Activated CD8-positive, alpha-beta T cell treated with anti-CD3 and anti-CD28 coated beads for 36 hours (primary cell): Measurements from ENCODE around the gene WDR59. TPM values are rescaled to one million over a fixed set of nuclear protein-coding genes. Genes with fewer than 3 reads are reported as not detected.
"Not testable (repeated sequence)": the region's sequence is repeated elsewhere in the genome, so short reads cannot be mapped to it uniquely, and the experiment has no call there.

ENCODE experiments used
- ATAC-seq: fragments of 200-7000 bp; cut with Tn5 transposase; one replicate; pipeline ENCODE4 v1.10.0; 2021; ENCODE audit warnings: mild to moderate bottlenecking, moderate library complexity
- CTCF ChIA-PET: fragments of 350-600 bp; sonication (Branson Sonifier 250); formaldehyde crosslinking; loops from one replicate; lab custom pipeline; 2021; ENCODE audit warnings: antibody characterized with exemption; lab: Charles Lee
- POLR2A ChIA-PET: fragments of 350-600 bp; sonication (Branson Sonifier 250); formaldehyde crosslinking; loops from one replicate; lab custom pipeline; 2021; ENCODE audit warnings: antibody characterized with exemption; lab: Charles Lee
- DNase-seq: peaks from one replicate; pipeline ENCODE4 v3.0.0-alpha.2; 2020
- H3K27ac Mint-ChIP-seq: one replicate; pipeline ENCODE4 v1.8.0; 2021; ENCODE audit warnings: mild to moderate bottlenecking, mixed read lengths
- H3K27me3 Mint-ChIP-seq: one replicate; pipeline ENCODE4 v1.8.0; 2021; ENCODE audit warnings: mixed read lengths
- H3K36me3 Mint-ChIP-seq: one replicate; pipeline ENCODE4 v1.8.0; 2021; ENCODE audit warnings: low read depth, mixed read lengths
- H3K4me1 Mint-ChIP-seq: one replicate; pipeline ENCODE4 v1.8.0; 2021; ENCODE audit warnings: low read depth, mixed read lengths
- H3K4me3 Mint-ChIP-seq: one replicate; pipeline ENCODE4 v1.8.0; 2021; ENCODE audit warnings: mild to moderate bottlenecking, moderate library complexity, mixed read lengths
- H3K9me3 Mint-ChIP-seq: one replicate; pipeline ENCODE4 v1.8.0; 2021; ENCODE audit warnings: mixed read lengths
- CTCF ChIP-seq: fragments of 200-600 bp; IDR thresholded peaks from one replicate; pipeline ENCODE4 v1.8.0; 2022; ENCODE audit warnings: antibody characterized with exemption, mild to moderate bottlenecking
- intact Hi-C: fragments of 100-400 bp; cut with micrococcal nuclease; formaldehyde crosslinking; loops from one replicate; pipeline ENCODE4 v1.10.0; 2022
- total RNA-seq, 2 experiments: library from RNA; stranded (reverse); gene quantifications; one replicate each; pipeline ENCODE4 v1.2.3, GENCODE V29; 2021

Gene WDR59
- total RNA-seq, 2 experiments from 2014 or later: 59.1 to 68.1 TPM

- no peak overlapping the region for H3K27ac Mint-ChIP-seq
- intact Hi-C loops: no loop called here
Observed at GRCh38 chr16:74922150-74923138, 62.5 kb downstream of the WDR59 start.

GRCh38 chr16:74921051-74921450 is 63.9 kb downstream of the WDR59 start:
- no peak for TF ChIP-seq CTCF
- H3K4me1 Mint-ChIP-seq: no peaks in the 10 kb centered on the region
- ChIA-PET CTCF (no interaction called here), POLR2A (no interaction called here)
- DNase-seq (no peak), ATAC-seq (no peak)
- intact Hi-C loops: no loop called here
- H3K36me3 Mint-ChIP-seq: peaks cover 62% of the 10 kb centered on the region
- no peak overlapping the region for H3K27ac Mint-ChIP-seq
- no peaks in the 10 kb centered on the region for H3K27me3 Mint-ChIP-seq
- no peaks in the 10 kb centered on the region for H3K9me3 Mint-ChIP-seq
- H3K4me3 Mint-ChIP-seq: no peak overlapping the region

More at GRCh38 chr16:74922150-74923138, 62.5 kb downstream of the WDR59 start:
- H3K4me3 Mint-ChIP-seq: no peak overlapping the region
- DNase-seq (no peak), ATAC-seq (no peak)
- no peak for TF ChIP-seq CTCF
- no peaks in the 10 kb centered on the region for H3K4me1 Mint-ChIP-seq
- no peaks in the 10 kb centered on the region for H3K27me3 Mint-ChIP-seq
- ChIA-PET CTCF (interaction anchor here (1.0 to 1.4 kb wide), 2 partner anchors 60 to 189 kb away, joined by 3 to 5 read pairs; no protein-coding TSS in a partner anchor), POLR2A (no interaction called here)
- peaks cover 52% of the 10 kb centered on the region for H3K36me3 Mint-ChIP-seq
- H3K9me3 Mint-ChIP-seq: no peaks in the 10 kb centered on the region

DNA sequence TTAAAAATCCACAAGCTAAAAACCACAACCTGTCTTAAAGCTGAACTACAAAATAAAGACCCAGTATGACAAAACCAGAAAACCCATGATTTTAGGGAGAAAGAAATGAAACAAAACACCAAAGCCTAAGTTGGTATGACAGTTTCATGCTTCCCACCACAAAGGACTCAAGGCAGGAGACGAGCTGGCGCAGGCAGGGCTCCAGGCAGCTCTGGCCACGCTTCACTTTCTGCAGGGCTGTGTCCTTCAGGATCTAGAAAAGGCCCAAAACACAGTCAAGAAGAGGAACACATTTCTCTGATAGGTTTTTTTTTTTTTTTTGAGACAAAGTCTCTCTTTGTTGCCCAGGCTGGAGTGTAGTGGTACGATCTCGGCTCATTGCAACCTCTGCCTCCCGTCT is 75.3 kb downstream of the WDR59 start:
- Mint-ChIP-seq H3K36me3 (peaks cover 79% of the 10 kb centered on the region), H3K4me3 (no peak overlapping the region), H3K4me1 (no peaks in the 10 kb centered on the region), H3K27ac (no peak overlapping the region), H3K27me3 (no peaks in the 10 kb centered on the region), H3K9me3 (peaks cover 22% of the 10 kb centered on the region)
- ATAC-seq: no peak
- ChIA-PET POLR2A (no interaction called here), CTCF (interaction anchor here (0.9 to 1.3 kb wide), 2 partner anchors 47 to 102 kb away, joined by 3 read pairs; no protein-coding TSS in a partner anchor)
- intact Hi-C loops: no loop called here
- no peak for TF ChIP-seq CTCF
- no peak for DNase-seq

DNA sequence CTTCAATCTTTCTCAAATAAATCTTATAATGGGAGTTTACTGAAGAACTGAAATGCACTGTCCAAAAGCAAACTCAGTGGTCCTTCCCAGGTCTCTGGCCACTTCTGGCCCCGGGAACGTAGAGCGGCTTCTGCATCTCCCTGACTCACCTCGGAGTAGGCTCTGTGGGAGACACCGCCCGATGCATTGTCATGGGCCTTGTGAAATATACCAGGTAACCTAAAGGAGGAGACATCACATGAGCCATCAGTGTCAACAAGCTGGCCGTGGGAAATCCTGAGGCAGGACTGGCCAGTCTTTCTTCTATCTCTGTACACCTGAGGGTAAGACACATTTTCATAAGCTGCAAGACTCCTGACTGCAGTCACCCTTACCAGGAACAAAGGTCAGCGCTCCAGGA is 76.2 kb downstream of the WDR59 start:
- ATAC-seq, H3K27me3 Mint-ChIP-seq: not testable (repeated sequence)

GRCh38 chr16:74903901-74904678 is 80.8 kb downstream of the WDR59 start:
- Mint-ChIP-seq H3K4me3 (no peak overlapping the region), H3K4me1 (no peaks in the 10 kb centered on the region), H3K27ac (no peak overlapping the region), H3K9me3 (peaks cover 1% of the 10 kb centered on the region), H3K36me3 (peaks cover 41% of the 10 kb centered on the region), H3K27me3 (no peaks in the 10 kb centered on the region)
- POLR2A ChIA-PET: interaction anchor here (0.8 kb wide), 1 partner anchor 12 kb away, joined by 3 read pairs; no protein-coding TSS in a partner anchor
- ATAC-seq (no peak), DNase-seq (no peak)
- no peak for TF ChIP-seq CTCF
- CTCF ChIA-PET: interaction anchor here (0.6 kb wide), 1 partner anchor 561 kb away, joined by 3 read pairs; no protein-coding TSS in a partner anchor
- intact Hi-C loops: no loop called here

More for the DNA sequence above, 76.2 kb downstream of the WDR59 start:
- H3K4me3 Mint-ChIP-seq, CTCF ChIA-PET, POLR2A ChIA-PET, H3K27ac Mint-ChIP-seq, DNase-seq, H3K4me1 Mint-ChIP-seq, intact Hi-C loops: not testable (repeated sequence)
- peaks cover 16% of the 10 kb centered on the region for H3K9me3 Mint-ChIP-seq
- H3K36me3 Mint-ChIP-seq: peaks cover 75% of the 10 kb centered on the region
